ENCODE results near the gene OGDH. TPM values are rescaled to one million over a fixed set of nuclear protein-coding genes. Genes with fewer than 3 reads are reported as not detected.

OGDH gene
- polyA plus RNA-seq, 3 donors = 41.0 to 74.1 (median 49.9) TPM

GRCh38 chr7:44709011-44709915, 102.8 kb downstream of the OGDH start:
- H3K36me3 Mint-ChIP-seq = peaks cover 44 to 58% of the 10 kb centered on the region in 2 donors

More at GRCh38 chr7:44709011-44709915, 102.8 kb downstream of the OGDH start:
- TF ChIP-seq CTCF (IDR thresholded peaks at IDR 0.05) = no peak
- peaks cover 0 to 4% of the 10 kb centered on the region in 2 donors for H3K4me1 ChIP-seq (ENCODE audit: control insufficient read depth in 1 of 2, insufficient read depth in 2 of 2, low read length in 2 of 2)
- H3K9ac ChIP-seq (ENCODE audit: insufficient read depth, low read length, poor library complexity, severe bottlenecking) = no peak overlapping the region
- no peak overlapping the region for H3K4me3 ChIP-seq (replicated peaks in 1 of 3; ENCODE audit: low read depth in 2 of 3, low read length in 3 of 3)
- no peak overlapping the region for H3K27ac ChIP-seq (ENCODE audit: low read depth in 1 of 2, low read length in 2 of 2)
- 92% methylated on average over 13 of the region's 19 CpGs for WGBS (ENCODE audit: insufficient coverage)
- H3K36me3 ChIP-seq (replicated peaks in 1 of 2; ENCODE audit: control insufficient read depth in 1 of 2, insufficient read depth in 2 of 2, low read length in 2 of 2) = peaks cover 30 to 49% of the 10 kb centered on the region in 2 donors
- no peak for DNase-seq
- no peaks in the 10 kb centered on the region for H4K20me1 ChIP-seq (ENCODE audit: insufficient read depth, low read length)
- peaks cover 5% of the 10 kb centered on the region for H3K4me1 Mint-ChIP-seq
- H2AFZ ChIP-seq (ENCODE audit: insufficient read depth, low read depth, low read length, poor library complexity, severe bottlenecking) = no peak overlapping the region
- H3K27me3 Mint-ChIP-seq (ENCODE audit: low read depth in 3 of 3) = peaks cover 0 to 3% (median 2%) of the 10 kb centered on the region in 3 donors
- peaks cover 0 to 2% (median 0%) of the 10 kb centered on the region in 7 donors for H3K9me3 Mint-ChIP-seq
- H3K4me2 ChIP-seq (replicated peaks; ENCODE audit: extremely low read depth, low read length, poor library complexity, severe bottlenecking) = no peak overlapping the region
- no peaks in the 10 kb centered on the region for H3K79me2 ChIP-seq (ENCODE audit: insufficient read depth, low read length)
- no peaks in the 10 kb centered on the region for H3K27me3 ChIP-seq (ENCODE audit: control insufficient read depth in 2 of 2, insufficient read depth in 2 of 2, low read length in 2 of 2)
- H3K27ac Mint-ChIP-seq = peak overlapping the region in 4 of 7 donors; percentile 26 to 88 (median 72)
- H3K4me3 Mint-ChIP-seq = no peak overlapping the region
- intact Hi-C loops (cut with micrococcal nuclease) = loop anchor here in 1 of 2 donors (10.0 kb wide), 1 partner anchor 46 kb away; no protein-coding TSS in a partner anchor
- H3K9me3 ChIP-seq (replicated peaks in 1 of 2; ENCODE audit: control insufficient read depth in 1 of 2, insufficient read depth in 1 of 2, low read length in 2 of 2) = no peaks in the 10 kb centered on the region

Measured in CD14-positive monocyte (primary cell).